Spinal cord (tissue), 10 donors: ENCODE measurements around the gene SUSD6. TPM values are rescaled to one million over a fixed set of nuclear protein-coding genes. Genes with fewer than 3 reads are reported as not detected.
"Not testable (repeated sequence)": the region's sequence is repeated elsewhere in the genome, so short reads cannot be mapped to it uniquely, and the experiment has no call there.

ENCODE experiments used
- DNase-seq, 6 donors: peaks; one replicate each; pipeline versions ENCODE4 v3.0.0 to v3.0.0-alpha.2; 2013 to 2015; ENCODE audit warnings: low spot score in 6 of 6, low read depth in 4 of 6
- H3K27ac ChIP-seq: one replicate; pipeline ENCODE4 v1.5.1; 2013; ENCODE audit warnings: low read depth, low read length, control low read depth
- H3K27me3 ChIP-seq: one replicate; pipeline ENCODE4 v1.6.1; 2013; ENCODE audit warnings: low read length; ENCODE audit not compliant: control insufficient read depth, insufficient read depth
- H3K36me3 ChIP-seq: one replicate; pipeline ENCODE4 v1.6.1; 2013; ENCODE audit warnings: low read length; ENCODE audit not compliant: control insufficient read depth, insufficient read depth
- H3K4me1 ChIP-seq: one replicate; pipeline ENCODE4 v1.6.1; 2013; ENCODE audit warnings: low read length; ENCODE audit not compliant: control insufficient read depth, insufficient read depth
- H3K4me3 ChIP-seq: one replicate; pipeline ENCODE4 v1.5.1; 2013; ENCODE audit warnings: low read depth, low read length, control low read depth
- H3K9me3 ChIP-seq: one replicate; pipeline ENCODE4 v1.6.1; 2013; ENCODE audit warnings: low read length; ENCODE audit not compliant: control insufficient read depth, insufficient read depth
- WGBS: methylation state at CpG from one replicate; pipeline ENCODE4 v1.1.5; 2013; ENCODE audit warnings: missing lambda C conversion rate; ENCODE audit not compliant: insufficient coverage; 5-methylcytosine and 5-hydroxymethylcytosine counted together
- polyA plus RNA-seq, 2 donors: library from polyadenylated mRNA; unstranded; fragments of 120-200 nt; gene quantifications; one replicate each; pipeline ENCODE4 v1.2.1, GENCODE V29; 2013; ENCODE audit not compliant: insufficient read length in 2 of 2
- total RNA-seq, 2 donors: library from RNA; depleted of rRNA in 1 of 2; stranded (reverse); fragments of 120-200 nt in 1 of 2; fragments of >200 nt in 1 of 2; gene quantifications; one replicate each; pipeline versions ENCODE4 v1.2.3 to v1.2.4, GENCODE V29; 2013 to 2014
- donor health status: healthy.

Gene SUSD6
- total and polyA plus RNA-seq, 4 donors, result 16.8 to 23.9 (median 19.4) TPM

DNA sequence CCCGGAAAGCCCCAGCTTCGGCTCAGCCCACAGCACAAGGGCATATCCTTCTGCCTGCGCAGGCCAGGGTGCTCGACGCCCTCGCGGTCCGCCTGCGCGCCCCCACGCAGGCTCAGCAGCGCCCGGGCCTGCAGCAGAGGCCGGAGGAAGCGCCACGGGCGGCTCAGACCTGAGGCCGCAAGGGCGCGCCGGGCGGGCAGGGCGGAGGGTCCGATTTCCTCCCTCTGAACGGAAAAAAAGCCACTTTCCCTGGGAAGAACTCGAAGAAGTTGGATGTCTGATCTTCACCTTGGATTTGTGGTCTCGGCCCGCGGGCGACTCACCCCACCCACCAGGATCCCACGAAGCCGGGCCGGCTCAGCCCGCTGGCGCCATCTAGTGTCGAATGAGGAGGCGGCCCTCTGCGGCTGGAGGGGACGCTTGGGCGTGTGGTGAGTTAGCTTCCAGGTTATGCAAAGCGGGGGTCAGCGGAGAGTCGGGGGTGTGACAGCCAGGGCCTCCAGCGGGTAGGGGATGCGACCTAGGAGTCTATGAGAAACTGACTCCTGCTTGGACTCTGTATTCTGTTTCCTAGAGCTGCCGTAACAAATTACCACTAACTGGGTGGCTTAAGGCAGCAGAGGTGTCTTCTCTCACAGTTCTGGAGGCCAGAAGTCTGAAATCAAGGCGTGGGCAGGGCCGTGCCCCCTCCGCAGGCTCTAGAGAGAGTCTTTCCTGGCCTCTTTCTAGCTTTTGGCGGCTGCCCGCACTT lies 115.5 kb downstream of the SUSD6 start:
- no peaks in the 10 kb centered on the region for H3K27me3 ChIP-seq
- H3K4me3 ChIP-seq, result peak overlapping the region; percentile 38
- no peak overlapping the region for H3K27ac ChIP-seq
- WGBS, result 8% methylated on average over 40 of the region's 51 CpGs
- H3K36me3 ChIP-seq, result no peaks in the 10 kb centered on the region
- peaks cover 12% of the 10 kb centered on the region for H3K4me1 ChIP-seq
- peak in 5 of 6 donors; percentile 57 to 93 (median 70) for DNase-seq
- no peaks in the 10 kb centered on the region for H3K9me3 ChIP-seq

DNA sequence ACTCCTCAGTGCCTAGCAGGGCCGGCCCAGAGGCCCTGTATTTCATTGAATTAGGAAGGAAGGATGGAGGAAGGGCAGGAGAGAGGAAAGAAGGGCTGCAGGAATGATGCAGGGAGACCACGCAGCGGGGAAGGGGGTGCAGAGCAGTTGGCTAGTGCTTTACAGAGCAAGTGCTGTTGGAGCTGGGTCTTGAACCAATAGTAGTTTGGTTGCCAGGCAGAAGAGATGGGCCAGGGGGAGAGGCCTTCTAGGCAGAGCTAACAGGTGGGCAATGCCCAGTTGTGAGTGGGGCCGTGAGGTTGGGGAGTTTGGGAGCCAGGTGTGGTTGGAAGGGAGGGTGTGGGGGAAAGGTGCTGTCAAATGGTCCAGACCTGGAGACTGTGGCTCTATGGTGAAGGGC lies 116.5 kb downstream of the SUSD6 start:
- no peaks in the 10 kb centered on the region for H3K9me3 ChIP-seq
- WGBS, result 97% methylated on average over 4 of the region's 4 CpGs
- no peak overlapping the region for H3K4me3 ChIP-seq
- H3K27me3 ChIP-seq, result no peaks in the 10 kb centered on the region
- peaks cover 12% of the 10 kb centered on the region for H3K4me1 ChIP-seq
- no peaks in the 10 kb centered on the region for H3K36me3 ChIP-seq
- no peak for DNase-seq
- H3K27ac ChIP-seq, result no peak overlapping the region

DNA sequence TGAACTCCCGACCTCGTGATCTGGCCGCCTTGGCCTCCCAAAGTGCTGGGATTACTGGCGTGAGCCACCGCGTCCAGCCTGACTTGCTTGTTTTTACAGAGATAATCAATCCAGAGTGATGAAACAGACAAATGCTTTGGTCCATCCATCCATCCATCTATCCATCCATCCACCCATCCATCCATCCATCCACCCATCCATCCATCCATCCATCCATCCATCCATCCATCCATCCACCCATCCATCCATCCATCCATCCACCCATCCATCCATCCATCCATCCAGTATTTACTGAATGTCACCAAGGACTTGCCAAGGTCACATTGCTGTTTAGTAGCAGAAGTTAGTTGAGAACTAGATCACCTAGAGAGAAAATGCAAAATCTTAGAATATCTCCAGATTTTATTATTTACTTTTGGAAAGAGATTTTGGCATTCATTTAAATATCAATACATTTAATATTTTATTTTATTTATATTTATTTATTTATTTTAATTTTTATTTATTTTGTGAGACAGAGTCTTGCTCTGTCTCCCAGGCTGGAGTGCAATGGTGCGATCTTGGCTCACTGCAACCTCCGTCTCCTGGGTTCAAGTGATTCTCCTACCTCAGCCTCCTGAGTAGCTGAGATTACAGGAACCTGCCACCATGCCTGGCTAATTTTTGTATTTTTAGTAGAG lies 120.7 kb downstream of the SUSD6 start:
- H3K36me3 ChIP-seq, H3K27ac ChIP-seq, H3K4me3 ChIP-seq, DNase-seq, H3K4me1 ChIP-seq, H3K27me3 ChIP-seq, H3K9me3 ChIP-seq: not testable (repeated sequence)
- 100% methylated on average over 8 of the region's 8 CpGs for WGBS

DNA sequence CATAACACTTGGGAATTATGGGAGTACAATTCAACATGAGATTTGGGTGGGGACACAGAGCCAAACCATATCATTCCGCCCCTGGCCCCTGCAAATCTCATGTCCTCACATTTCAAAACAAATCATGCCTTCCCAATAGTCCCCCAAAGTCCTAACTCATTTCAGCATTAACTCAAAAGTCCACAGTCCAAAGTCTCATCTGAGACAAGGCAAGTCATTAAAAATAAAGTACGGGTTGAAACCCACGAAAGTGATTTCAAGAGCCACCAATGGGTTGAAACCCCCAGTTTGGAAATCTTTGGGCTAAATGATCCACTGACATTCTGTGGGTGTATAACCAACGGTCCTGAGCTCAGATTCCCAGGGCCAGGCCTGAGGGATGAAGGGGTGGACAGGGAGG lies 125.0 kb downstream of the SUSD6 start:
- H3K9me3 ChIP-seq, H3K4me3 ChIP-seq, H3K36me3 ChIP-seq, H3K27me3 ChIP-seq, DNase-seq, H3K27ac ChIP-seq, H3K4me1 ChIP-seq: not testable (repeated sequence)
- 81% methylated on average over 4 of the region's 4 CpGs for WGBS

DNA sequence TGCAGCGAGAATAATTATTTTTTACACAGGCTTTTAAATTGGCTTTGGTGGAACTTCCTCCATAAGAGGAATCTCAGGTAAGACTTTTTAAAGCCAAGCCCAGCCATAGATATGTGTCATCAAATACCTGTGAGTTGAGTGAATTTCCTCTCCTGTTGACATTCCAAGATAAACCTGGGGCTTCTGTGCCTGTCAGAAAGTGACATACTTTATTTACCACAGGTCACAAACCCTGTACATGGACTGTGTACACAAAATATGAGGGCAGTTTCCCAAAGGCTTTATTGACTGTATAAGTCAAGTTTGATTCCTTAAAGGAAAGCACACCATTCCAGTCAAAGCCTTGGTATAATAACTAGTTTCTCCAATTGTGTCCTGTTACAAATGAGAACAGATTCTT lies 129.7 kb downstream of the SUSD6 start:
- no peak for DNase-seq
- H3K27me3 ChIP-seq, result no peaks in the 10 kb centered on the region
- no peak overlapping the region for H3K4me3 ChIP-seq
- no peaks in the 10 kb centered on the region for H3K9me3 ChIP-seq
- H3K27ac ChIP-seq, result no peak overlapping the region
- H3K4me1 ChIP-seq, result no peaks in the 10 kb centered on the region
- no peaks in the 10 kb centered on the region for H3K36me3 ChIP-seq
- no CpG with 5 or more reads among the region's 1 CpG for WGBS

DNA sequence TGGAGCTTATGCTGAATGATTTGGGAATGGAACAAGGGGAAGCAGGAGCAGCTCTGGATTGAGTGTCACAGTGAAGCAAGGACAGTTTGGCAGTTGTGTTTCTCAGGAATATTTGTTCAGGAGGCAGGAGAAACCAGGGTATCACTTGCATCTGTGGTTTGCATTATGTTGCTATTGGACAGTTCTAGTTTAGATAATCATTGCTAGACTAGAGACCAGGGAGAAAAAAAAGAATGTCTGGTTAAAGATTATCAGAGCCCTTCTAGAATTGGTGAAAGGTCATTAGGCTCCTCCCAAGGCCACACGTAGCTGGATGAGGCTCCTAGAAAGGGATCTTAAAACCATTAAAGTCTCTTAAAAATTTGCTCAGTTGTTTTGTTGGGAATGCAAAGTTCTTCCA lies 138.6 kb downstream of the SUSD6 start:
- no CpG with 5 or more reads among the region's 1 CpG for WGBS
- no peak overlapping the region for H3K27ac ChIP-seq

DNA sequence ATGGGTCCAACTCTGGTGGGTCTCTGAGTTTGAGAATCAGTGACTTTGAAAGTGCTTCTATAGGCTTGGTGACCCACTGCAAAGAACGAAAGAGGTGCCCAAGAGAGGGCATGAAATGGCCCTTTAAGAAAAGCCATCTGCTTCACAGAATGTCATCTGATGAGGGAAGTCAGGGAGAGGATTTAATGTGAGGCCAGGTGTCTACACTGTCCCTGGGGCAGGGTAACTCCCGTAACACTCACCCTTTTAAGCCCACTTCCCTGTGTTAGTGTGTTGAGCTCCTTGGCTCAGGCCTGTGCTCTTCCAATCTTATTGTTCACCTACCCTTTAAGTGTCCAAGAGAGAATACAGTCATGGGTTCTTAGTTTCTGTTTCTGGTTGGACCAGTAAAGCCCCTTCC lies 139.1 kb downstream of the SUSD6 start:
- 92% methylated on average over 1 of the region's 2 CpGs for WGBS
- DNase-seq, result no peak

More for the DNA sequence above, 138.6 kb downstream of the SUSD6 start:
- Histone ChIP-seq H3K4me1 (no peaks in the 10 kb centered on the region), H3K27me3 (no peaks in the 10 kb centered on the region), H3K36me3 (no peaks in the 10 kb centered on the region), H3K4me3 (no peak overlapping the region), H3K9me3 (no peaks in the 10 kb centered on the region)
- DNase-seq, result no peak

DNA sequence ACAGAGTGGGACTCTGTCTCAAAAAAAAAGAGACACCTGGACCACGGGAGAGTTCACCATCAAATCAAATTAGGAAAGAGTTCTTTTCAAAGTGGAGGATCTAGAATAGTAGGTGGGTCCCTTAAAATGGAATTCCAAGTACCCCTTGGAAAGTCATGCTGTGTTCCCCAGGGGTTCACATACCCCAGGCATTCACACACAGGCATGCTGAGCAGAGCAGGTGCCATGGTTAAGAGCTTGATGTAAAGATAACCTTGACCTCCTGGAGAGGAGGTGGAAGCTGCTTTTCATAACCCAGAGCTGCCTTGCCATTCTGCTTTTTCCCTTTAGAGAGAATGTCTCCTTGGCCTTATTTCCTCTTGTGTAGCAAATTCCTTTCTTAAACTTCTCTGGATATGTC lies 141.4 kb downstream of the SUSD6 start:
- Histone ChIP-seq H3K4me3 (no peak overlapping the region), H3K9me3 (no peaks in the 10 kb centered on the region), H3K36me3 (no peaks in the 10 kb centered on the region), H3K27me3 (no peaks in the 10 kb centered on the region), H3K4me1 (no peaks in the 10 kb centered on the region), H3K27ac (no peak overlapping the region)
- no CpG with 5 or more reads among the region's 1 CpG for WGBS
- DNase-seq, result no peak

More for the DNA sequence above, 139.1 kb downstream of the SUSD6 start:
- Histone ChIP-seq H3K27me3 (no peaks in the 10 kb centered on the region), H3K4me3 (no peak overlapping the region), H3K27ac (no peak overlapping the region), H3K36me3 (no peaks in the 10 kb centered on the region), H3K4me1 (no peaks in the 10 kb centered on the region), H3K9me3 (no peaks in the 10 kb centered on the region)

DNA sequence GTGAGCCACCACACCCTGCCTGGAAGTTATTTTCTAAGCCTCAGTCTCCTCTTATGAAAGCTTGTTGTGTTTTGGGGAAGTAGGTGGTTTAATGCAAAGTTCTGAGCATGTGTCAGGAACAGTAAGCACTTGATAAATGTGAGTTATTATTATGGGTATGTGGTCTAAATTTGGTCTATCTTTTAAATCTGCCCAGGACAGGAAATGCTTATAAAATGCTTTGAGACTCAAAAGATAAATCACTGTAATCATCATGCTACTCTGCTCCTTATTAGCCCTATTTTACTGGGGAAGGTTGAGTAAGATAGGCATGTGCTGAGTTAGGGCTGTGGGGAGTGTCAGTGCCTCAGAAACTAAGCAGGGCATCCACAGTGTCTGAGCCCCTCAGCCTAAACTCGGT lies 142.5 kb downstream of the SUSD6 start:
- no peak overlapping the region for H3K27ac ChIP-seq
- no peaks in the 10 kb centered on the region for H3K27me3 ChIP-seq
- H3K36me3 ChIP-seq, result no peaks in the 10 kb centered on the region
- WGBS, result no CpG with 5 or more reads among the region's 1 CpG
- H3K4me3 ChIP-seq, result no peak overlapping the region
- H3K4me1 ChIP-seq, result no peaks in the 10 kb centered on the region
- DNase-seq, result no peak
- no peaks in the 10 kb centered on the region for H3K9me3 ChIP-seq

DNA sequence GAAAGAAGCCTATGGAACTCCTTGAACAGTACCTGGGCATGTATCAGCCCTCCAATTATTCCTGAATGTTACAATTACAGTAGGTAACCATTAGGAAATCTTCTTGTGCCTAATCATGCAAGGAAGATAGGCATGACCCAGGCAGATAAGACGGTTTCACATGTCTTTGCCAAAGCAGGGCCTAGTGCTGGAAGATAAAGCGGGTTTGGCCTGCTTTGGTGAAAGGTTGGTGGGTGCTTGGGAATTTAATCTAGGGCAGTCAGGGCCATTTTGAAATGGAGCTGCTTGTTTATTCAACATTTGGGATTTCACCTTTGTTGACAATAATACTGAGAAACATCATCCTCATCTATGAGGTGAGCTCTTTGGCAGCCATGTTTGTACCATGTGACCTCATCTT lies 143.1 kb downstream of the SUSD6 start:
- 95% methylated on average over 2 of the region's 2 CpGs for WGBS
- Histone ChIP-seq H3K27me3 (no peaks in the 10 kb centered on the region), H3K9me3 (no peaks in the 10 kb centered on the region), H3K27ac (no peak overlapping the region), H3K4me1 (no peaks in the 10 kb centered on the region), H3K4me3 (no peak overlapping the region), H3K36me3 (no peaks in the 10 kb centered on the region)
- no peak for DNase-seq
